Stomach smooth muscle (tissue), 2 donors: Measurements from ENCODE around the gene TPRX1.
"Not testable (repeated sequence)": the region's sequence is repeated elsewhere in the genome, so short reads cannot be mapped to it uniquely, and the experiment has no call there.

Source experiments
- H3K27ac ChIP-seq: one replicate; pipeline ENCODE4 v1.7.0; 2013; ENCODE audit warnings: mild to moderate bottlenecking, low read length, inconsistent platforms
- H3K27me3 ChIP-seq, 2 donors: one replicate each; pipeline ENCODE4 v1.7.0; 2013; ENCODE audit warnings: low read length in 2 of 2; ENCODE audit not compliant: insufficient read depth in 2 of 2, control insufficient read depth in 1 of 2
- H3K36me3 ChIP-seq, 2 donors: one replicate each; pipeline ENCODE4 v1.7.0; 2013; ENCODE audit warnings: low read length in 2 of 2; ENCODE audit not compliant: control insufficient read depth in 2 of 2, insufficient read depth in 2 of 2
- H3K4me1 ChIP-seq: one replicate; pipeline ENCODE4 v1.7.0; 2013; ENCODE audit warnings: low read length; ENCODE audit not compliant: control insufficient read depth, insufficient read depth
- H3K4me3 ChIP-seq, 2 donors: one replicate each; pipeline ENCODE4 v1.7.0; 2013; ENCODE audit warnings: low read length in 2 of 2
- H3K9ac ChIP-seq, 2 donors: one replicate each; pipeline ENCODE4 v1.7.0; 2013; ENCODE audit warnings: low read length in 2 of 2, mild to moderate bottlenecking in 1 of 2
- H3K9me3 ChIP-seq, 2 donors: one replicate each; pipeline ENCODE4 v1.7.0; 2013; ENCODE audit warnings: low read length in 2 of 2; ENCODE audit not compliant: control insufficient read depth in 2 of 2
- donor health status: healthy.
- donor health status: Pancreatic carcinoma.

The TPRX1 gene

DNA sequence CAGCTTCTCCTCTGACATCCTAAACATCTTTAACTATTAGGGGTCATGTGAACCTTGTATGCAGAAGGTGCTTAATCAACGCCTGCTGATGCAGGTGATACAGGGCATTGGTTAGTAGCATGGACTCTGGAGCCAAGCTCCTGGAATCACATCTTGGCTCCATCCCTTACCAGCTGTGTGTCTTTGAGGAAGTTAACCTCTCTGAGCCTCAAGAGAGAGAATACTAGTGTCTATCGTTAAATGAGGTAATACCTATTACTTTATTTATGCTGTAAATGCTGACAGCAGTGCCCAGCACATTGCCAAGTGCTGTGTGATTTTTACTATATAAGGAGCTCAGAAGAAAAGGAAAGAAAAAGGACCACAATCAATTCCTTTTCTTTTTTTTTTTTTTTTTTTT is 37.0 kb downstream of the TPRX1 start:
- no peaks in the 10 kb centered on the region for H3K27me3 ChIP-seq
- H3K9me3 ChIP-seq = no peaks in the 10 kb centered on the region
- no peak overlapping the region for H3K27ac ChIP-seq
- H3K36me3 ChIP-seq = no peaks in the 10 kb centered on the region
- no peak overlapping the region for H3K9ac ChIP-seq
- H3K4me1 ChIP-seq = peaks cover 6% of the 10 kb centered on the region
- H3K4me3 ChIP-seq = no peak overlapping the region

DNA sequence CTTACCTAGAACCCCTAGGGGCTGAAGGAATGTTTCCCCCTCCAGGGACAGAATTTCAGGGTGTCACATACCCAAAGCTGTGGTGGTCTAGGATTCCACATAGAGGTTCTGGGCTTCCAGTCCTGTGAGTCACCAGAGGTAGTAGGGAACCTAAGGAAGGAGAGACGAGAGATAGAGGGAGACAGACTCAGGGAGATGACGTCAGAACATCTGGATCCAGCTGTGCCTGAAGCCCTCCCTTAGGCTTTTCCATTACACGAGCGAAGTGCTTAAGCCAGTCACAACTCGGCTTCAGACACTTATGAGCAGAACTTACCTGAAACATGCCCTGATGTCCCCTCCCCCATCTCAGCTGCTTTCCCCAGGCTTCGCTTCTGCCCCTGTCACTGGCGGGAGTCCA is 37.7 kb downstream of the TPRX1 start:
- no peaks in the 10 kb centered on the region for H3K9me3 ChIP-seq

GRCh38 chr19:47766359-47766620 is 38.1 kb downstream of the TPRX1 start:
- Histone ChIP-seq H3K27ac (no peak overlapping the region), H3K36me3 (no peaks in the 10 kb centered on the region), H3K9ac (no peak overlapping the region), H3K27me3 (no peaks in the 10 kb centered on the region), H3K4me3 (no peak overlapping the region), H3K9me3 (no peaks in the 10 kb centered on the region), H3K4me1 (peaks cover 6% of the 10 kb centered on the region)

More for the DNA sequence above, 37.7 kb downstream of the TPRX1 start:
- Histone ChIP-seq H3K27me3 (no peaks in the 10 kb centered on the region), H3K4me1 (peaks cover 6% of the 10 kb centered on the region), H3K4me3 (no peak overlapping the region), H3K9ac (no peak overlapping the region), H3K36me3 (no peaks in the 10 kb centered on the region), H3K27ac (no peak overlapping the region)

DNA sequence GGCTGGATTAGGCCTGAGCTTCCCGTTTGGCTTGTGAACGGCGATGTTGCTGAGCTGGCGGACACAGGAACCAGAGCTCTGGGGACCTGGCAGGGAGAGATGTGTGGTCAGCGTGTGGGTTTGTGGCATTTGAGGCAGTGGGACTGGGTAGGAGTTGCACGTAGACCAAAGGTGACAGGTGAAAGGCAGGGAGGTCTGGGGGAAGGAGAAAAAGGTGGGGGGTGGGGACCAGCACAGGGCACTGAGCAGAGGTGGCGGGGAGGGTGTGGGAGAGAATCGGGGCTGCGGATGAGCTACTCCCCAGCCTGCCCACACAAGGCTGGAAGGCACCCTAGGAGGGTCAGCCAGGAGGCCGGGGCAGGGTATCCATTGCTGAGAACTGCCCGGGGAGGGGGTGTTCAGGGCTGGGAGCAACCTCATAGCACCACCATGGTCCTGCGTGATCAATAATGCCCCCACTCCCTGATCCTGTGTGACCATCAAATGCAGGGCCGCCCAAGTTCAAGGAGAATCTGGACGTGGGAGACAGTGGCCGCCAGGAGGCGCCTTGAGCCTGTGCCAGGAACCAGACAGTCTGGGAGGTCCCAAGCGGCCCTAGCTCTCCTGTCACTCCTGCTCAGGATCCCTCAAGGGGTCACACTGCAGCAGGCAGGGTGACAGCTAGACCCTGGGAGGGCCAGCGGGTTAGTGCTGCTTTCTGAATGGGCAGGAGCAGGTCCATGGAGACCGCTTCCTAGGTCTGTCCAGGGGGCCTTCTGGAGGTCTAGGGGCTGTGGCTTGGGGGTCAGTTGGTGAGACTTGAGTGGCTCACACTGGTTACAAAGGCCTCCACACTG is 38.6 kb downstream of the TPRX1 start:
- H3K9ac ChIP-seq = no peak overlapping the region

GRCh38 chr19:47764705-47765104 is 39.6 kb downstream of the TPRX1 start:
- not testable (repeated sequence) for H3K27ac ChIP-seq, H3K36me3 ChIP-seq, H3K27me3 ChIP-seq, H3K9ac ChIP-seq, H3K4me3 ChIP-seq, H3K4me1 ChIP-seq, H3K9me3 ChIP-seq

More for the DNA sequence above, 38.6 kb downstream of the TPRX1 start:
- no peaks in the 10 kb centered on the region for H3K27me3 ChIP-seq
- H3K27ac ChIP-seq = no peak overlapping the region
- no peaks in the 10 kb centered on the region for H3K9me3 ChIP-seq
- H3K4me1 ChIP-seq = peaks cover 6% of the 10 kb centered on the region
- no peak overlapping the region for H3K4me3 ChIP-seq
- H3K36me3 ChIP-seq = no peaks in the 10 kb centered on the region

DNA sequence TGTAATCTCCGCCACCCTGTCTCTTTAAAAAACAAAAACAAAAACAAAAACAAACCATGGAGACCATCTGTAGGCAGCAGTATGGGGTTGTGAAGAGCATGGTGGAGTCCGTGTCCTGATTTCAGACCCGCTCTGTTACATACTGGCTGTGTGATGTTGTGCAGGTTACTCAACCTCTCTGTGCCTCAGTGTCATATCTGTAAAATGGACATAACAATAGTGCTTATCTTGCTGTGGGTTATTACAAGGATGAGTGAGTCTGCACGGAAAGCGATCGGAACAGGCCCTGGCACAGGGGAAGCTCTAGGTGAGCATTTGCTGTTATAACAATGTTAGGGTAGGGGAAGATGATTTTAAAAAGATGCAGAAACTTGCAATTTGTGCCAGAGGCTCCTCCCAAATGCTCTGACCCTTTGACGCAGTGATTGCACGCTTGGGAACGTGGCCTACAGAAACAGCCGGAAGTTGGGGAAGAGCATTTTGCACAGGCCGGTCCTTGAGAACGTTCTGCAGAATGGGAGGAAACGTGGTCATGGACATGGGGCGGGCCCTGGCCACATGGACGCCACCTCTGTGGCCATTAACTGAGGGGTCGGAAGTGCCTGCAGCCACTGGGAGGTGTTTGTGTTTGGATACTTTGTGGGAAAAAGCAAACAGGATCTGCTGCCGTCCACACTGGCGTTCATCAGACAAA is 41.6 kb downstream of the TPRX1 start:
- H3K27me3 ChIP-seq = no peaks in the 10 kb centered on the region
- no peak overlapping the region for H3K27ac ChIP-seq
- H3K4me3 ChIP-seq = no peak overlapping the region

DNA sequence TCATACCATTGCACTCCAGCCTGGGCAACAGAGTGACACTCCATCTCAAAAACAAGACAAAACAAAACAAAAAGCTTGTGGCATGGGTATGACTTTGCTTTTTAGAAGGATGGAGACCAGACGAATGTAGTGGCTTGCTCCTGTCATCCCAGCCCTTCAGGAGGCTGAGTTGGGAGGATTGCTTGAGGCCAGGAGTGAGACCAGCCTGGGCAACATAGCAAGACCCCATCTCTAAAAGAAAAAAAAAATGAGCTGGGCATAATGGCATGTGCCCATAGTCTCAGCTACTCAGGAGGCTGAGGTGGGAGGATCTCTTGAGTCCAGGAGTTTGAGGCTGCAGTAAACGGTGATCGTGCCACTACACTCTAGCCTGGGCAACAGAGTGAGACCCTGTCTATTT is 42.2 kb downstream of the TPRX1 start:
- H3K4me3 ChIP-seq = no peak overlapping the region
- H3K27ac ChIP-seq = no peak overlapping the region
- H3K4me1 ChIP-seq = peaks cover 6% of the 10 kb centered on the region
- peaks cover 19 to 22% of the 10 kb centered on the region in 2 donors for H3K36me3 ChIP-seq
- H3K27me3 ChIP-seq = no peaks in the 10 kb centered on the region
- H3K9ac ChIP-seq = no peak overlapping the region
- H3K9me3 ChIP-seq = no peaks in the 10 kb centered on the region

More for the DNA sequence above, 41.6 kb downstream of the TPRX1 start:
- no peaks in the 10 kb centered on the region for H3K9me3 ChIP-seq
- peaks cover 13 to 16% of the 10 kb centered on the region in 2 donors for H3K36me3 ChIP-seq
- peaks cover 6% of the 10 kb centered on the region for H3K4me1 ChIP-seq
- no peak overlapping the region for H3K9ac ChIP-seq

GRCh38 chr19:47761566-47761965 is 42.8 kb downstream of the TPRX1 start:
- H3K4me3 ChIP-seq = no peak overlapping the region
- H3K9me3 ChIP-seq = no peaks in the 10 kb centered on the region
- H3K4me1 ChIP-seq = peaks cover 6% of the 10 kb centered on the region
- no peak overlapping the region for H3K27ac ChIP-seq
- peaks cover 25 to 26% of the 10 kb centered on the region in 2 donors for H3K36me3 ChIP-seq
- H3K27me3 ChIP-seq = no peaks in the 10 kb centered on the region
- no peak overlapping the region for H3K9ac ChIP-seq

GRCh38 chr19:47760632-47760999 is 43.7 kb downstream of the TPRX1 start:
- H3K27me3 ChIP-seq = no peaks in the 10 kb centered on the region
- no peak overlapping the region for H3K27ac ChIP-seq
- H3K36me3 ChIP-seq = peaks cover 32 to 34% of the 10 kb centered on the region in 2 donors
- H3K4me1 ChIP-seq = peaks cover 6% of the 10 kb centered on the region
- no peak overlapping the region for H3K4me3 ChIP-seq
- H3K9ac ChIP-seq = no peak overlapping the region
- H3K9me3 ChIP-seq = no peaks in the 10 kb centered on the region

- Histone ChIP-seq H3K9ac (no peak overlapping the region), H3K27ac (no peak overlapping the region), H3K27me3 (no peaks in the 10 kb centered on the region), H3K36me3 (peaks cover 38 to 42% of the 10 kb centered on the region in 2 donors), H3K4me3 (no peak overlapping the region), H3K9me3 (no peaks in the 10 kb centered on the region), H3K4me1 (peaks cover 6% of the 10 kb centered on the region)
Observed at GRCh38 chr19:47758443-47758804, 45.9 kb downstream of the TPRX1 start.
